Calu3 (cell line): ENCODE measurements around the gene FECH. TPM values are rescaled to one million over a fixed set of nuclear protein-coding genes. Genes with fewer than 3 reads are reported as not detected.

Source experiments
- BruUV-seq: library from RNA; stranded (reverse); fragments of 400-500 nt; replicated peaks from 2 replicates; lab custom pipeline; 2021; lab: Mats Ljungman, UMichigan
- CTCF ChIA-PET: fragments of 300-600 bp; sonication (Branson Sonifier 250); formaldehyde crosslinking; loops from one replicate; lab custom pipeline; 2022; ENCODE audit warnings: antibody characterized with exemption; lab: Charles Lee
- DNase-seq: peaks from one replicate; pipeline ENCODE4 v3.0.0; 2022
- H3K27ac Mint-ChIP-seq: one replicate; pipeline ENCODE4 v1.8.0; 2022; ENCODE audit warnings: mixed read lengths; ENCODE audit not compliant: unreplicated experiment
- H3K27me3 Mint-ChIP-seq: one replicate; pipeline ENCODE4 v1.8.0; 2022; ENCODE audit warnings: mixed read lengths; ENCODE audit not compliant: unreplicated experiment
- H3K36me3 Mint-ChIP-seq: one replicate; pipeline ENCODE4 v1.8.0; 2022; ENCODE audit warnings: mild to moderate bottlenecking, moderate library complexity, mixed read lengths; ENCODE audit not compliant: insufficient read depth, unreplicated experiment
- H3K4me1 Mint-ChIP-seq: one replicate; pipeline ENCODE4 v1.8.0; 2022; ENCODE audit warnings: mild to moderate bottlenecking, low read depth, mixed read lengths; ENCODE audit not compliant: unreplicated experiment
- H3K4me3 Mint-ChIP-seq: one replicate; pipeline ENCODE4 v1.8.0; 2022; ENCODE audit warnings: mild to moderate bottlenecking, low read depth, moderate library complexity, mixed read lengths; ENCODE audit not compliant: unreplicated experiment
- H3K9me3 Mint-ChIP-seq: one replicate; pipeline ENCODE4 v1.8.0; 2022; ENCODE audit warnings: low read depth, mixed read lengths; ENCODE audit not compliant: unreplicated experiment
- intact Hi-C: fragments of 100-400 bp; cut with micrococcal nuclease; formaldehyde crosslinking; loops from one replicate; pipeline ENCODE4 v1.10.0; 2022; ENCODE audit not compliant: unreplicated experiment
- total RNA-seq: library from RNA; stranded (reverse); gene quantifications from 2 replicates; pipeline ENCODE4 v1.2.3, GENCODE V29; 2022
- TF ChIP-seq, protein P1 (sequence below): fragments of 200-600 bp; IDR thresholded peaks from one replicate; pipeline ENCODE4 v1.8.0; 2022; ENCODE audit warnings: antibody characterized with exemption; ENCODE audit not compliant: unreplicated experiment

The FECH gene
- total RNA-seq, 1 experiment from 2014 or later: 23.4 TPM

- no peaks in the 10 kb centered on the region for H3K36me3 Mint-ChIP-seq
- no peaks in the 10 kb centered on the region for H3K9me3 Mint-ChIP-seq
- TF ChIP-seq, protein P1, sequence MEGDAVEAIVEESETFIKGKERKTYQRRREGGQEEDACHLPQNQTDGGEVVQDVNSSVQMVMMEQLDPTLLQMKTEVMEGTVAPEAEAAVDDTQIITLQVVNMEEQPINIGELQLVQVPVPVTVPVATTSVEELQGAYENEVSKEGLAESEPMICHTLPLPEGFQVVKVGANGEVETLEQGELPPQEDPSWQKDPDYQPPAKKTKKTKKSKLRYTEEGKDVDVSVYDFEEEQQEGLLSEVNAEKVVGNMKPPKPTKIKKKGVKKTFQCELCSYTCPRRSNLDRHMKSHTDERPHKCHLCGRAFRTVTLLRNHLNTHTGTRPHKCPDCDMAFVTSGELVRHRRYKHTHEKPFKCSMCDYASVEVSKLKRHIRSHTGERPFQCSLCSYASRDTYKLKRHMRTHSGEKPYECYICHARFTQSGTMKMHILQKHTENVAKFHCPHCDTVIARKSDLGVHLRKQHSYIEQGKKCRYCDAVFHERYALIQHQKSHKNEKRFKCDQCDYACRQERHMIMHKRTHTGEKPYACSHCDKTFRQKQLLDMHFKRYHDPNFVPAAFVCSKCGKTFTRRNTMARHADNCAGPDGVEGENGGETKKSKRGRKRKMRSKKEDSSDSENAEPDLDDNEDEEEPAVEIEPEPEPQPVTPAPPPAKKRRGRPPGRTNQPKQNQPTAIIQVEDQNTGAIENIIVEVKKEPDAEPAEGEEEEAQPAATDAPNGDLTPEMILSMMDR: no peak
- CTCF ChIA-PET: no interaction called here
- no peak for DNase-seq
- no peaks in the 10 kb centered on the region for H3K27me3 Mint-ChIP-seq
- H3K4me1 Mint-ChIP-seq: no peaks in the 10 kb centered on the region
- H3K27ac Mint-ChIP-seq: no peak overlapping the region
- BruUV-seq: no TSS peak
- intact Hi-C loops: no loop called here
- no peak overlapping the region for H3K4me3 Mint-ChIP-seq
Observed at GRCh38 chr18:57547260-57547659, 39.2 kb downstream of the FECH start.

- Mint-ChIP-seq H3K27me3 (no peaks in the 10 kb centered on the region), H3K4me1 (no peaks in the 10 kb centered on the region), H3K27ac (no peak overlapping the region), H3K4me3 (no peak overlapping the region), H3K9me3 (no peaks in the 10 kb centered on the region), H3K36me3 (no peaks in the 10 kb centered on the region)
- CTCF ChIA-PET: interaction anchor here (0.7 kb wide), 1 partner anchor 844 kb away, joined by 3 read pairs; no protein-coding TSS in a partner anchor
- intact Hi-C loops: no loop called here
- TF ChIP-seq, protein P1: no peak
- BruUV-seq: no TSS peak
- DNase-seq: no peak
Observed at GRCh38 chr18:57544936-57545660, 41.4 kb downstream of the FECH start.

DNA sequence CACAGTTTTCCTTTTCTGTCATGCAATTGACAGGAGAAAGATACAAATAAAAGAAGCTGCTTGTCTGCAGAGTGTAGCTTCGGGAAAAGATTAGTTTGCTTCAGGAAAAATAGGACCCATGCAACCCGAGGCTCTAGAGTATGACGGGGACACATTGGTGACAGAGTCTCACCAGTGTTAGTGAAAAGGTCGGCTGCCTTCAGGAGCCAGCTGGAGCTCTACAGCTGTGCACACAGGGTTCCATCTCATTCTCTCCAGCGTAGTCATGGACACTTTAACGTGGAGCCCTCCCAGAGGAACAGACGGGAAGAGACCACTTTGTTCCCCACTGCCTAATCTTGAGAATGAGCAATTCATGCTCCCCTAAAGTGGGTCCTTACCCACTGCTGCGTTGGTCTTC, 42.9 kb downstream of the FECH start:
- BruUV-seq: no TSS peak
- H3K27me3 Mint-ChIP-seq: no peaks in the 10 kb centered on the region
- no peak overlapping the region for H3K27ac Mint-ChIP-seq

GRCh38 chr18:57542812-57543427, 43.6 kb downstream of the FECH start:
- H3K27ac Mint-ChIP-seq: no peak overlapping the region
- intact Hi-C loops: no loop called here
- CTCF ChIA-PET: no interaction called here
- TF ChIP-seq, protein P1: no peak
- no TSS peak for BruUV-seq
- no peaks in the 10 kb centered on the region for H3K4me1 Mint-ChIP-seq
- no peaks in the 10 kb centered on the region for H3K9me3 Mint-ChIP-seq
- H3K4me3 Mint-ChIP-seq: no peak overlapping the region
- no peaks in the 10 kb centered on the region for H3K36me3 Mint-ChIP-seq
- no peak for DNase-seq
- no peaks in the 10 kb centered on the region for H3K27me3 Mint-ChIP-seq

More for the DNA sequence above, 42.9 kb downstream of the FECH start:
- no peak overlapping the region for H3K4me3 Mint-ChIP-seq
- TF ChIP-seq, protein P1: no peak
- CTCF ChIA-PET: no interaction called here
- no peaks in the 10 kb centered on the region for H3K36me3 Mint-ChIP-seq
- intact Hi-C loops: no loop called here
- H3K4me1 Mint-ChIP-seq: no peaks in the 10 kb centered on the region
- no peak for DNase-seq
- H3K9me3 Mint-ChIP-seq: no peaks in the 10 kb centered on the region
